ENCODE data around the gene RNF17.

Gene RNF17

GRCh38 chr13:24896061-24896460 lies 132.1 kb downstream of the RNF17 start:
- no peak for DNase-seq (ENCODE audit: low read depth in 2 of 2, low spot score in 1 of 2)

GRCh38 chr13:24897293-24897692 lies 133.3 kb downstream of the RNF17 start:
- DNase-seq (ENCODE audit: low read depth in 2 of 2, low spot score in 1 of 2), result no peak

DNA sequence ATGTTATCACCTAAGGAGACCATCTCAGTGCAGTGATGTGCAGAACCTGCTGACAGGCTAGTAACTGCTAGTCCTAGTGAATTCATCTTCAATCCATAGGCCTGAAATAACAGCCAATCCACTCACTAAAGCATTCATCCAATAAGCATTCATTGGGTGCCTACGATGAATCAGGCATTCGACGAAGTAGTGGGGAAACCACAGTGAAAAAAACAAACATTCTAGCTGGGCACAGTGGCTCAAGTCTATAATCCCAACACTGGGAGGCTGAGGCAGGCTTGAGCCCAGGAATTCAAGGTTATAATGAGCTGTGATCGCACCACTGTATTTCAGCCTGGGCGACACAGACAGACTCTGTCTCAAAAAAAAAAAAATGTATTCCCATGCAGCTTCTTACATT lies 135.6 kb downstream of the RNF17 start:
- no peak for DNase-seq (ENCODE audit: low read depth in 2 of 2, low spot score in 1 of 2)

GRCh38 chr13:24900507-24900906 lies 136.5 kb downstream of the RNF17 start:
- DNase-seq (ENCODE audit: low read depth in 2 of 2, low spot score in 1 of 2), result no peak

- DNase-seq (ENCODE audit: low read depth in 2 of 2, low spot score in 1 of 2), result no peak
Observed at GRCh38 chr13:24905242-24905641, 141.3 kb downstream of the RNF17 start.

DNA sequence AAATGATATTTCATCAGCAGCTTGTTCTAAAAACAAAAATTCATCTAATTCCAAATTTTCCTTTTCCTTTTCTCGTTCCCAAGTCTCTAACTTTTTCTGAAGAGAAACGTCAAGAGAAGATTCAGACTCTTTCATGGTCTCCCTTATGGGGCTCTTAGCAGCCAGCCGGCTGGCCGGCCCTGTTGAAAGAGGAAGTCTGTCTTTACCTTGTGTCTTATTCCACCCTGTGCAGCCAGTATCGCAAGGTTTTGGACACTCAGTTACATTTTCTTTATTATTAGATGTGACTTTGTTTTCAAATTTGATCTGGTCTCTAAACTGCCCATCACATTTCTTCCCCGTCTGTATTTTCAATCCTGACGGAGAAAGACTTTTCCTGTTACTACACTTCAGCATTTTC lies 142.3 kb downstream of the RNF17 start:
- DNase-seq (ENCODE audit: low read depth in 2 of 2, low spot score in 1 of 2), result no peak

- no peak for DNase-seq (ENCODE audit: low read depth in 2 of 2, low spot score in 1 of 2)
Observed at GRCh38 chr13:24910502-24911132, 146.6 kb downstream of the RNF17 start.

DNA sequence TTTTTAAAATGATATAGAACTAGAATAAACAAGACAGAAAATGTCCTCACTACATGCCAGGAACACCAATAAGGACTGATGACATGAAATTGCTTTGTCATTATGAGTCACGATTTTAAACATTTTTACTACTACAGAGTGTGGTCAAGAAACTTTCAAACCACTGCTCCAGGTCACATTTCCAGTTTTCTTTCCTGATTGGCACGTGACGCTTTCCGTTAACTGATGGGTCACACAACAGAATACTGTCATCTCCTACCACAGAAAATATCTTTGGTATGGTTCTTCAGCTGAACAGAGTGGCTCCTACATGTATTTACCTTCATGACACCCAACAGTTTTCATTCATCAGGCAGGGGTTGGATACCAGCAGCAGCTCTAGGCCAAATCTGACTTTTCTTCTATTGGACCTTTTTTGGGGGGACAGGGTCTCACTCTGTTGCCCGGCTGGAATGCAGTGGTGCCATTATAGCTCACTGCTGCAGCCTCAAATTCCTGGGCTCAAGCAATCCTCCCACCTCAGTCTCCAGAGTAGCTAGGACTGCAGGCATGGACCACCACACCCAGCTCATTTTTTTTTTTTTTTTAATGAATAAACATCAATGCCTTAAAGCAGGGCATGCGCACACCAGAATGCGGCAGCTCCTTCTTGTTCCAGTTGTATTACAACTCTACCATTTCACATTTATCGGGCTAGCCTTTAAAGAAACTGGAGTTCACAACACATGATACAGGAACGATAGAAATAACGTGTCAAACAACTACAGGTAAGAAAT lies 147.4 kb downstream of the RNF17 start:
- no peak for DNase-seq (ENCODE audit: low read depth in 2 of 2, low spot score in 1 of 2)

DNA sequence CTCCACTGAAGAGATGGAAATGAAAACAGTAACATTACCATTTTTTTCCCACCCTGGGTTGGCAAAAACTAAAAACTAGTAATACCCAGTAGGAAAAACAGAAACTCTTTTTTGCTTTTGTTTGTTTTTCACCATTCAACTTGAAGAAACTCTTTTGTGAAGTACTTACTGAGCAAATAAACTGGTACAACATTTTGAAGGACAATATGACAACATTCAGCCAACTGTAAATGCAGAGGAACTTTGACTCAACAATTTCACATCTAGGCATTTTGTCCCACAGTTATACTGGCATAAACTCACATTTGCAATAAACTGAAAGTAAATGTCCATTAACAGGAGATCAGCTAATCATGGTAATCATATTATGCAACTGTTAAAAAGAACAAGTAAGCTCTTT lies 152.5 kb downstream of the RNF17 start:
- no peak for DNase-seq (ENCODE audit: low read depth in 2 of 2, low spot score in 1 of 2)

DNA sequence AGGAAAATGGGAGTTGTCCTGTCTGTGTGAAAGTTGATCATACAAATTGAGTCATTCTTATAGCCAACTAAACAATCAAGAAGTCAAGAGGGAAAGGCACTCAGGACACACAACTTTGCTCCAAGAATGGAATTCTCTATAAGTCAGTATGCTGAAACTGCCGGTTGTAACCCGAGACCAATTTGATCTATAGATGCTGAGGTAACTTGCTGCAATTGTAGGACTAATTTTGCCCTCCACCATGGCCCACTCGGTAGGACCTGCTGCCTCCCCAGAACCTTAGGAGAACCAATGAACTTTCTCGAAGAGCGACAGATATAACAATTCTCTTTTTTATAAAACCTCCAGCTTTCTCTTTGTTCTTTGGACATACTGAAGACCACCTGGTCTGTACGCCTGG lies 157.0 kb downstream of the RNF17 start:
- no peak for DNase-seq (ENCODE audit: low read depth in 2 of 2, low spot score in 1 of 2)

- no peak for DNase-seq (ENCODE audit: low read depth in 2 of 2, low spot score in 1 of 2)
Observed at GRCh38 chr13:24921881-24922280, 157.9 kb downstream of the RNF17 start.

DNA sequence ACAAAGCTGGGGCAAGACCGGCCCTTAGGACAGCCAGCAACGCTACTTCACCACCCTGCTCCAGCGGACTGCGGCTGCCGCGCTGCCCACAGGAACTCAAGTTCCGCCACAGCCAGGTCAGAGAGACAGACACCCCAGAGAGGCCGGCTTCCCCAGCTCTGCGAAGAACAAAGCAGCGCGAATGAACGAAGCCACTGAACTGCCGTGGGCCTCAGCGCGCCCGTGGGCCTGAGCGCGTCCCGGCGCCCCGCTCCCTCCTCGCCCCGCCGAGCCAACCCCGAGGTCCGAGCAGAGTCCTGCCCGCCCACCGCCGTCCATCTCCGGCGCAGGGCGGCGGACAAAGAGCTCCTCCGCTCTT lies 158.4 kb downstream of the RNF17 start:
- DNase-seq (ENCODE audit: low read depth in 2 of 2, low spot score in 1 of 2), result no peak

GRCh38 chr13:24922745-24923591 lies 159.0 kb downstream of the RNF17 start:
- peak; percentile 81 to 91 for DNase-seq (ENCODE audit: low read depth in 2 of 2, low spot score in 1 of 2)

GRCh38 chr13:24925318-24926231 lies 161.6 kb downstream of the RNF17 start:
- no peak for DNase-seq (ENCODE audit: low read depth in 2 of 2, low spot score in 1 of 2)

GRCh38 chr13:24927810-24928404 lies 163.9 kb downstream of the RNF17 start:
- DNase-seq (ENCODE audit: low read depth in 2 of 2, low spot score in 1 of 2), result no peak

GRCh38 chr13:24929196-24929595 lies 165.2 kb downstream of the RNF17 start:
- DNase-seq (ENCODE audit: low read depth in 2 of 2, low spot score in 1 of 2), result no peak
